ENCODE results near the gene MYO10.
"Not testable (repeated sequence)": the region's sequence is repeated elsewhere in the genome, so short reads cannot be mapped to it uniquely, and the experiment has no call there.

MYO10 gene

DNA sequence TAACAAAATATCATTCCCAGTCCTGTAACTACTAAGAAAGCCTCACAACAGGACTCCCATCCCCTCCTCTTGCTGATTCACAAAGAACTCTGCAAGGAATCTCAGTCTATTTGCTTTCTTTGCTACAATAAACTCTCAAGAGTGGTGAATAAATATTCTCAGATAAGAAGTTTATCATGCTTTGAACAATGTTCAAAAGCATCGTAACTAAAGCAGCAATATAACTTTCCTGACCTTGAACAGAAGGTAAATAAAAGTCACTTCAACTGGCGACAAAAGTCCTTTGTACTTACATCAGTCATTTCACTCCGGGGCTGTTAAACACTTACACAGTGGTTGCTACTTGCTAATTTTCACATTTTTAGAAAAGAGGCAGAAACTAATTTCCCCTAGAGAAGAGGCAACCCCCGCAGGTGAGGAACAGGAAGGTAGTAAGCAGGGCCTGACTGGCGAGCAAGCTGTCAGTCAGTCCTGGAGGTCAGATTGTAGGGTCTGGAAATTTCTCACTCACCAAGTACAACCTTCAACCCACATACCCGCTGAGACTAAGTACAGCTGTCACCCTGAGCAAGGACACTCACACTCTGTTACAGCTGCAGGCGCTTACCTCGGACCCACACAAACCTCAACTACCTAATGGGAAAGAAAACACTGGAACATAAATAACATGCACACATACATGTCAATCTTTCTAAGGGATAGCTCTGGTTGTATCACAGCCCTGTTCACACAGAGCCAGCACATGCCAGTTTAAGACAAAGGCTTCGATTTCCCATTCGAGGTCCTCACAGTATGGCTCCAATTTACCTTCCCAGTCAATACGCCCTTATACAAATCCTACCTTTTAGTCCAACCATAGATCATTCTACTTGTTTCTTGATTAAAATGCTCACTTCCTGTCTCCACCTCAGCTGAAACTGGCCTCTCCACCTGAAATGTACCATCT is 214.7 kb downstream of the MYO10 start:
- H3K4me3 ChIP-seq (ENCODE audit: low read length) = no peak overlapping the region
- TF ChIP-seq, protein P1, sequence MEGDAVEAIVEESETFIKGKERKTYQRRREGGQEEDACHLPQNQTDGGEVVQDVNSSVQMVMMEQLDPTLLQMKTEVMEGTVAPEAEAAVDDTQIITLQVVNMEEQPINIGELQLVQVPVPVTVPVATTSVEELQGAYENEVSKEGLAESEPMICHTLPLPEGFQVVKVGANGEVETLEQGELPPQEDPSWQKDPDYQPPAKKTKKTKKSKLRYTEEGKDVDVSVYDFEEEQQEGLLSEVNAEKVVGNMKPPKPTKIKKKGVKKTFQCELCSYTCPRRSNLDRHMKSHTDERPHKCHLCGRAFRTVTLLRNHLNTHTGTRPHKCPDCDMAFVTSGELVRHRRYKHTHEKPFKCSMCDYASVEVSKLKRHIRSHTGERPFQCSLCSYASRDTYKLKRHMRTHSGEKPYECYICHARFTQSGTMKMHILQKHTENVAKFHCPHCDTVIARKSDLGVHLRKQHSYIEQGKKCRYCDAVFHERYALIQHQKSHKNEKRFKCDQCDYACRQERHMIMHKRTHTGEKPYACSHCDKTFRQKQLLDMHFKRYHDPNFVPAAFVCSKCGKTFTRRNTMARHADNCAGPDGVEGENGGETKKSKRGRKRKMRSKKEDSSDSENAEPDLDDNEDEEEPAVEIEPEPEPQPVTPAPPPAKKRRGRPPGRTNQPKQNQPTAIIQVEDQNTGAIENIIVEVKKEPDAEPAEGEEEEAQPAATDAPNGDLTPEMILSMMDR (conservative IDR thresholded peaks at IDR 0.05; ENCODE audit: low read depth, low read length) = no peak
- DNase-seq (ENCODE audit: low read depth) = no peak

DNA sequence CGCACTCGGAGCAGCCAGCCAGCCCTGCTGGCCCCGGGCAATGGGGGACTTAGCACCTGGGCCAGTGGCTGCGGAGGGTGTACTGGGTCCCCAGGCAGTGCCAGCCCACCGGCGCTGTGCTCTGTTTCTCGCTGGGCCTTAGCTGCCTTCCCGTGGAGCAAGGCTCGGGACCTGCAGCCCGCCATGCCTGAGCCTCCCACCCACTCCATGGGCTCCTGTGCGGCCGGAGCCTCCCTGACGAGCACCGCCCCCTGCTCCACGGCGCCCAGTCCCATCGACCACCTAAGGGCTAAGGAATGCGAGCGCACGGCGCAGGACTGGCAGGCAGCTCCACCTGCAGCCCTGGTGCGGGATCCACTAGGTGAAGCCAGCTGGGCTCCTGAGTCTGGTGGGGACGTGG is 218.1 kb downstream of the MYO10 start:
- H3K4me3 ChIP-seq (ENCODE audit: low read length); DNase-seq (ENCODE audit: low read depth): not testable (repeated sequence)

DNA sequence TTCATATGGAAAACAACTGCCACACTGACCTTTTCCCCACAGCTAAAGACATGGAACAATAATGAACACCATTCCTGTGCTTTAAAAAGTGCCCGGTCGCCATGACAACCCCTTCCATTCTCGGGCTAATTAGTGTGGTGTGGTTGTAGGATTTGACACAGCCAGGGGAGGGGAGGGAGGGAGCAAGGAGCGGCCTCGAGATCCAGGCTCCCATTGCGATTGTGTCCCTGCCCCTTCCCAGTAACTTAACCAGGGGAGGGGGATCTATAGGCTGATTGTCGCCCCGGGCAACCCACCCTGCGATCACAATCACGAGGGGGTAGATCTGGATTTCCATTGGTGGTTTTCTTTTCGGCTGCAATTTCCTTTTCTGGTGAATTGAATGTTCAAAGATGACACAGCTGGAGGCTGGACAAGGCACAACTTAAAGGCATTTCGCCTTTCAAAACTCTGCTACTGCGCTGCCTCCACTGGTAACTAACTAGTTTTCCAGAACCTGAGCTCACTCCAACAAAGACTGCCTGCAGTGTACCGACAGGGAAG is 222.6 kb downstream of the MYO10 start:
- DNase-seq (ENCODE audit: low read depth) = peak; percentile 81
- TF ChIP-seq, protein P1 (conservative IDR thresholded peaks at IDR 0.05; ENCODE audit: low read depth, low read length) = no peak
- peak overlapping the region; percentile 45 for H3K4me3 ChIP-seq (ENCODE audit: low read length)

DNA sequence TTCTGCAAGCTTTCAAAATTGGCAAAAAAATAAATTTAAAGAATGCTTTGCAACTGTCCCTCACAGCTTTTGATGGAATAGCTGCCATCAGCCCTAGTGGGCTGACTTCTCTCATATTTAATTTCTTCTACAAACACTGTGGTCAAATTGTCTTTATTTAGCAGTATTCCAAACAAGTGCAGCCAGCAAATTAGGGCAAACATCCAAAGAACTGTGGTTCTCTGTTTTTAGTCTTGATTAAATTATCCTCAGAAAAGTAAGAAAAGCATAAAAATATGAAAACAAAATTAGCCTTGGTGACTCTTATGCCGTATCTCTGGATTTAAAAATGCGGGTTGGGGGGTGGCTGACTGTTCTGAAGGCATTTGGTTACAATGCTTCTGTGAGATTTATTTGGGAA is 223.5 kb downstream of the MYO10 start:
- no peak overlapping the region for H3K4me3 ChIP-seq (ENCODE audit: low read length)
- TF ChIP-seq, protein P1 (conservative IDR thresholded peaks at IDR 0.05; ENCODE audit: low read depth, low read length) = no peak
- no peak for DNase-seq (ENCODE audit: low read depth)

DNA sequence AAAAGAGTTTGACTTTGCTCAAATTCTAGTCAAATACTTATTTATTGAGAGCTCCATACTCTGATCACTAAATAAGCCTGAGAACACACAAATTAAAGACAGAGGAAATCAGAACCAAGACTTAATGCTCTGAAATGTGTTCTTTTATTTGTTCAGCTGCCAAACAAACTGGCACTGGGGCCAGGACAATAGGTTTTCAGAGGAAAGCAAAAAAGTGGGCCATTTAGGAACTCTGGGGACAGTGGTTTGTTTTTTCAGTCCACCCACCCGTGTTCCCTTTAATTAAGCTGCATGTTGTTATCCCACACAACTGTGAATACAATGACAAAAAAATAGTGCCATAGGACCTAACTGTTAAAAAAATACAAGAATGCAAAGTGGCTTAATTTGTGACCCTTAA is 223.9 kb downstream of the MYO10 start:
- H3K4me3 ChIP-seq (ENCODE audit: low read length) = no peak overlapping the region
- no peak for DNase-seq (ENCODE audit: low read depth)
- TF ChIP-seq, protein P1 (conservative IDR thresholded peaks at IDR 0.05; ENCODE audit: low read depth, low read length) = no peak

DNA sequence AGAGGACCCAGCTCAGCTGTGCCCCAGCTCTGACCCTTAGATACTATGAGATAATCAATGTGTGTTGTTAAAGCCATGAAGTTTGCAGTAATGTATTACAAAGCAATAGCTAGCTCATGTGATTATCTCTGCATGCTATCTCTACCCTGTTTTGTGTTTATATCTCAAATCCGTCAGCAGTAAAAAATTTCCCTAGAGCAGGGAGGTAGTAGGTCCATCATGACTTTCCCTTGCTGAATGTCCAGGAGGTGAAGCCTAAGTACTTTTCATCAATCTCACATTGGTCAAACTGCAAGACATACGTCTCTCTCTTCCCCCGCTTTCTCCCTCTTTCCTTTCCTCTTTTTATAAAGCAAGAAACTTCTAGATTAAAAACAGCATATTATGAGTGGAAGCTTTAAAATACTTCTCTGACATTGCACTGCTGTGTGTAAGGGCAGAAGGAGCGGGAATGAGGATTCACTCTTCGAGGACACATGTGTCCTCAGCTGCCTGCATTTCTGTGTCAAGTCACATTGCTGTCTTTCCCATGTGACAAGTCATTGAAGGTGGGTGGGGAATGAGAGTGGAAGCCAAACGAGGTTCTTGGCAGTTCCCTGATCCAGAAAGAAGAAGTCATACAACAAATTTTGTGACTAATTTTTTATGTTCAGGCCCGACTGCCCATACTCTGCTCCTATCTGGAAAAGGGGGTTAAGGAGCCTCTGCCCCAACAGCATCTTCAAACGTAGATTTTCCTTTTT is 226.2 kb downstream of the MYO10 start:
- H3K4me3 ChIP-seq (ENCODE audit: low read length) = no peak overlapping the region
- TF ChIP-seq, protein P1 (conservative IDR thresholded peaks at IDR 0.05; ENCODE audit: low read depth, low read length) = no peak

DNA sequence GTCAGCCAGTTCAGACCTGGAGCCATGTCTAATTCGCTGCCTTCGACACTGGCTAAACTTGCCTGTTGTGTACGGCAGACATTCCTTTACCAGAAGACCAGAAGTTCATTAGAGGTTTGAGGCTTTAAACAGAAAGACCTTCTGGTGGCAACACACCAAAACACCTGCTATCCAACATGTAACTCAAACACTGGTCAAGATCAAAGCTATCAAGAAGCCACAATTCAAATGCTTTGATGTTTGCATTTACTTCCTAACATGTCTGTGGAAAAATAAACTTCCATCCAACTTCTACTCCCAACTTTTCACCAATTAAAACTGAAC is 228.3 kb downstream of the MYO10 start:
- no peak overlapping the region for H3K4me3 ChIP-seq (ENCODE audit: low read length)
- TF ChIP-seq, protein P1 (conservative IDR thresholded peaks at IDR 0.05; ENCODE audit: low read depth, low read length) = no peak

More for the DNA sequence above, 226.2 kb downstream of the MYO10 start:
- DNase-seq (ENCODE audit: low read depth) = no peak

More for the DNA sequence above, 228.3 kb downstream of the MYO10 start:
- DNase-seq (ENCODE audit: low read depth) = no peak
